Endothelial cell (in vitro differentiated cells): ENCODE results near the gene PDE1A. TPM values are rescaled to one million over a fixed set of nuclear protein-coding genes. Genes with fewer than 3 reads are reported as not detected.

Experiments
- DNase-seq: peaks from one replicate; pipeline ENCODE4 v3.0.0; 2021; ENCODE audit warnings: low spot score
- H3K27ac Mint-ChIP-seq: one replicate; pipeline ENCODE4 v1.8.0; 2021; ENCODE audit warnings: mixed read lengths, inconsistent platforms; ENCODE audit not compliant: unreplicated experiment
- H3K27me3 Mint-ChIP-seq: one replicate; pipeline ENCODE4 v1.8.0; 2021; ENCODE audit warnings: mild to moderate bottlenecking, moderate library complexity, mixed read lengths, inconsistent platforms; ENCODE audit not compliant: unreplicated experiment
- H3K36me3 Mint-ChIP-seq: one replicate; pipeline ENCODE4 v1.8.0; 2021; ENCODE audit warnings: mild to moderate bottlenecking, low read depth, mixed read lengths, inconsistent platforms; ENCODE audit not compliant: unreplicated experiment
- H3K4me1 Mint-ChIP-seq: one replicate; pipeline ENCODE4 v1.8.0; 2021; ENCODE audit warnings: mild to moderate bottlenecking, mixed read lengths, inconsistent platforms; ENCODE audit not compliant: unreplicated experiment
- H3K4me3 Mint-ChIP-seq: one replicate; pipeline ENCODE4 v1.8.0; 2021; ENCODE audit warnings: mild to moderate bottlenecking, mixed read lengths, inconsistent platforms; ENCODE audit not compliant: unreplicated experiment
- H3K9me3 Mint-ChIP-seq: one replicate; pipeline ENCODE4 v1.8.0; 2021; ENCODE audit warnings: mixed read lengths, inconsistent platforms; ENCODE audit not compliant: unreplicated experiment
- CTCF ChIP-seq: fragments of 200-600 bp; sonication (generic); IDR thresholded peaks from one replicate; pipeline ENCODE4 v1.5.0; 2021; ENCODE audit warnings: antibody characterized with exemption; ENCODE audit not compliant: unreplicated experiment
- total RNA-seq: library from RNA; stranded (reverse); fragmentation: NEBNext Ultra II Directional; extraction: Animal tissue kit (Norgen Biotek cat#: 25700); gene quantifications from one replicate; pipeline ENCODE4 v1.2.1, GENCODE V29; 2021; ENCODE audit not compliant: unreplicated experiment

PDE1A gene
- total RNA-seq, 1 donor from 2014 or later, result 21.6 TPM

GRCh38 chr2:182416191-182416590 lies 10.6 kb downstream of the PDE1A start:
- H3K9me3 Mint-ChIP-seq, result no peaks in the 10 kb centered on the region
- TF ChIP-seq CTCF, result no peak
- peaks cover 9% of the 10 kb centered on the region for H3K4me1 Mint-ChIP-seq
- no peak for DNase-seq
- no peaks in the 10 kb centered on the region for H3K27me3 Mint-ChIP-seq
- H3K27ac Mint-ChIP-seq, result no peak overlapping the region
- no peak overlapping the region for H3K4me3 Mint-ChIP-seq
- no peaks in the 10 kb centered on the region for H3K36me3 Mint-ChIP-seq

GRCh38 chr2:182415771-182416170 lies 11.1 kb downstream of the PDE1A start:
- H3K9me3 Mint-ChIP-seq, result no peaks in the 10 kb centered on the region
- no peaks in the 10 kb centered on the region for H3K27me3 Mint-ChIP-seq
- peaks cover 9% of the 10 kb centered on the region for H3K4me1 Mint-ChIP-seq
- TF ChIP-seq CTCF, result no peak
- no peak overlapping the region for H3K4me3 Mint-ChIP-seq
- no peaks in the 10 kb centered on the region for H3K36me3 Mint-ChIP-seq
- no peak overlapping the region for H3K27ac Mint-ChIP-seq
- no peak for DNase-seq

GRCh38 chr2:182412858-182413257 lies 14.0 kb downstream of the PDE1A start:
- H3K27me3 Mint-ChIP-seq, result no peaks in the 10 kb centered on the region

GRCh38 chr2:182410120-182410519 lies 16.7 kb downstream of the PDE1A start:
- no peak for DNase-seq
- Mint-ChIP-seq H3K27ac (no peak overlapping the region), H3K27me3 (no peaks in the 10 kb centered on the region), H3K36me3 (no peaks in the 10 kb centered on the region), H3K4me3 (no peak overlapping the region), H3K4me1 (peaks cover 3% of the 10 kb centered on the region), H3K9me3 (no peaks in the 10 kb centered on the region)
- no peak for TF ChIP-seq CTCF

More at GRCh38 chr2:182412858-182413257, 14.0 kb downstream of the PDE1A start:
- DNase-seq, result no peak
- H3K27ac Mint-ChIP-seq, result no peak overlapping the region
- no peaks in the 10 kb centered on the region for H3K9me3 Mint-ChIP-seq
- TF ChIP-seq CTCF, result no peak
- no peak overlapping the region for H3K4me3 Mint-ChIP-seq
- H3K36me3 Mint-ChIP-seq, result no peaks in the 10 kb centered on the region
- H3K4me1 Mint-ChIP-seq, result peaks cover 3% of the 10 kb centered on the region

- no peak for TF ChIP-seq CTCF
- H3K36me3 Mint-ChIP-seq, result no peaks in the 10 kb centered on the region
- no peaks in the 10 kb centered on the region for H3K27me3 Mint-ChIP-seq
Observed at GRCh38 chr2:182406221-182406620, 20.6 kb downstream of the PDE1A start.

More at GRCh38 chr2:182406221-182406620, 20.6 kb downstream of the PDE1A start:
- DNase-seq, result no peak
- Mint-ChIP-seq H3K27ac (no peak overlapping the region), H3K4me1 (peaks cover 3% of the 10 kb centered on the region), H3K9me3 (no peaks in the 10 kb centered on the region), H3K4me3 (no peak overlapping the region)
